Stimulated activated CD4-positive, alpha-beta T cell treated with anti-CD3 and anti-CD28 coated beads, Interleukin-15, amount 100 ng/mL, for 48 hours (primary cell): ENCODE measurements around the gene CDK5R1.
"Not testable (repeated sequence)": the region's sequence is repeated elsewhere in the genome, so short reads cannot be mapped to it uniquely, and the experiment has no call there.

ENCODE experiments used
- DNase-seq, 2 donors: peaks; one replicate each; pipeline ENCODE4 v3.0.0-alpha.2; 2020; ENCODE audit warnings: low read depth in 2 of 2

Gene CDK5R1

DNA sequence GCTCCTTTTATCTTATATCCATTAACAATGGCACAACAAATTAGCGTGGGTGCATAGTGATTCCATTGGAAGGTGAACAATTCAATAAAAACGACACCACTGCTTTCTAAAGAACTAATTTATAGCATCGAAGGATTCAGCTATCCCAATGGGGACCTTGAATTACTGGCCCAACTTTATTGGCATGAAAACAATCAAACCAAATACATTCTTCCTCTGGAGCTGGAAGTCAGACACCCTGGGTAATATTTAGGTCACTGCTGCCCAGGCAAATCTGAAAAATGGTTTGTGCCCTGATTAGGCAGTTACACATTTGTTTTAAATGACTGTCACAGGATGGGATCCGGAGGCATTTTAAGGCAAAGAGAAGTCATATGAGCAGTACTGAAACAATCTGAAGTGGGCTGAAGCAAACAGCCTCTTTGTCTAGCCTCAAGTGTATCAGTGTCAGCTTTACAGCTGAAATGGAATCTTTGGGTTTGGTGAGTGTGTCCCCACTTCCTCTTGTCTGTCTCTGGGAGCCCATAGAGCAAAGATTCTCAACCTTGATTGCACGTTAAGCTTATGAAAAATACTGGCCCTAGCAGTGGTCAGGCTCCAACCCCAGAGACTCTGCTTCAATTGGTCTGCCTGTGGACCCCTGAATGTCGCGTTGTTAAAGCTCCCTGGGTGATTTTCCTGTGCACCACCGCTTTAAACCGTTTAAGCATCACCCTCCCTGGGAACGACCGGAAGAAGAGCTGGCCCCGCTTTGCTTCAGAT, 30.3 kb downstream of the CDK5R1 start:
- DNase-seq: no peak

DNA sequence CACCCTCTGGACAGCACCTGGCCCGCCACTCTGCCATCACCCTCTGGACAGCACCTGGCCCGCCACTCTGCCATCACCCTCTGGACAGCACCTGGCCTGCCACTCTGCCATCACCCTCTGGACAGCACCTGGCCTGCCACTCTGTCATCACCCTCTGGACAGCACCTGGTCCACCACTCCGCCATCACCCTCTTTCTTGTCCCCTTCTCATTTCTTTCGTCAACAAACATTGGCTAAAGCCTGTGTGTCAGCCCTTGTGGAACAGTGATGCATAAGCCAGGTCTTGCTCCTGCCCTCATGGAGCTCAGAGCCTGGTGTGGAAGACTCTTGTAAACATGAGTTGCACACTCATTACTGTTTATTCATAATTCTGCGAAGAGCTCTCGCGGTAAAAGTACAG, 31.2 kb downstream of the CDK5R1 start:
- no peak for DNase-seq

DNA sequence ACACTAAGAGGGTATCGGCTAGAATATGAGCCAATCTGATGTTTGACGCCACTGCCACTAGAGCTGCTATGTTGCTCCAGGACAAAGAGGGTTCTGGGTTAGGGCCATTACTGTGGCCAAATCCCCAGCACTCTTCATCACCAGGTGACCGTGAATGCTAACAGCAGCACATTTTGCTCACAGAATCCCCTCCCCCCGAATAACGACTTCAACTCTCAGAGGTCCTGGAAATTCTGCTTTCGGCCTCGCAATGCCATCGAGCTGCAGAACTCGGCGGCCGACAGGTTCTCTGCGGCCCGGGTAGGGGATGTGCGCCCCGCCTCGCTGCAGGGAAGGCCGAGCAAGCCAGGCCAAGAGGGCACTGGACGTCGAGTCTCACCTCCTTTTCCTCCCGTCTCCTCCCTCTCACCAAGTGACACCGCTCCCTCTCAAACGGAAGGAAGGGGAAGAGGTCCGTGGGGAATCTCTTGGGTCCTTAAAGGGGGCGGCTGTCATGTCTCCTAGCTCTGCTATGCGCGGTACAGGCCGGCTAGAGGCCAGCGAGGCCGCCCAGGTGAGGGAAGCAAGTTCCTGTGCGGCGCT, 31.9 kb downstream of the CDK5R1 start:
- DNase-seq: no peak

GRCh38 chr17:32519228-32520103, 32.7 kb downstream of the CDK5R1 start:
- DNase-seq: no peak

GRCh38 chr17:32520104-32520701, 33.4 kb downstream of the CDK5R1 start:
- peak in 1 of 2 donors; percentile 63 for DNase-seq

- DNase-seq: no peak
These were observed 34.1 kb downstream of the CDK5R1 start for GRCh38 chr17:32520737-32521404.

GRCh38 chr17:32523017-32523680, 36.4 kb downstream of the CDK5R1 start:
- no peak for DNase-seq

DNA sequence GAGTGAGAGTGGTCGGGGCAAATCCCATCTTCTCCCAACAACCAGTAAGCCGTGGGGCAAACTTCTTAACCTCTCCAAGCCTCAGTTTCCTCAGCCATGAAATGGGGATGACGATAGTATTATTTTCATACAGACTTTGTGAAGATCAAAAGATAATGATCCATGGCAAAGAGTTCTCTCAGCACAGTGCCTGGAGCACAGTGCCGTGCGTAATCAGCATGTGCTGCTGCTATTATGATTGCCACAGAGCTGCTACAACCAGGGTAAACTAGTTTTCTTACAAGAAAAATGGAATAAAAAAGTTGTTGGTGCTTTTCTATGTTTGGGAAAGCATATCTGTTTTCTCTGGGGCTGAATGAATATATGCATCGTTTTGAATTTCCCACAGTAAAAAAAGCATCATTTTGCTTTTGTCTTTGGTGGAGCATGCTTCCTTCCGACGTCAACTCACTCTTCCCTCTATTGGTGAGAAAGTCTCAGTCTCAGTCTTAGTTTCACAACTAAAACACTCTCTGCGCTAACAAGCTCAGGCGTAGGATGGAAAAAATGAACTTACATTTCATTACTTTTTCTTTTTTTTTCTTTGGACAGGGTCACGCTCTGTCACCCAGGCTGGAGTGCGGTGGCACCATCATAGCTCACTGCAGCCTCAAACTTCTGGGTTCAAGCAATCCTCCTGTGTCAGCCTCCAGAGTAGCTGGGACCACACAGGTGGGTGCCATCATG, 37.2 kb downstream of the CDK5R1 start:
- DNase-seq: no peak

DNA sequence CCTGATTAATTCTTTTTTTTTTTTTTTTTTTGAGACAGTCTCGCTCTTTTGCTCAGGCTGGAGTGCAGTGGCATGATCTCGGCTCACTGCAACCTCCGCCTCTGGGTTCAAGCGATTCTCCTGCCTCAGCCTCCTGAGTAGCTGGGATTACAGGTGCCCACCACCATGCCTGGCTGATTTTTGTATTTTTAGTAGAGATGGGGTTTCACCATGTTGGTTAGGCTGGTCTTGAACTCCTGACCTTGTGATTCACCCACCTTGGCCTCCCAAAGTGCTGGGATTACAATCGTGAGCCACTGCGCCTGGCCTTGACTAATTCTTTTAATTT, 37.7 kb downstream of the CDK5R1 start:
- DNase-seq: not testable (repeated sequence)

GRCh38 chr17:32525122-32525521, 38.3 kb downstream of the CDK5R1 start:
- no peak for DNase-seq

DNA sequence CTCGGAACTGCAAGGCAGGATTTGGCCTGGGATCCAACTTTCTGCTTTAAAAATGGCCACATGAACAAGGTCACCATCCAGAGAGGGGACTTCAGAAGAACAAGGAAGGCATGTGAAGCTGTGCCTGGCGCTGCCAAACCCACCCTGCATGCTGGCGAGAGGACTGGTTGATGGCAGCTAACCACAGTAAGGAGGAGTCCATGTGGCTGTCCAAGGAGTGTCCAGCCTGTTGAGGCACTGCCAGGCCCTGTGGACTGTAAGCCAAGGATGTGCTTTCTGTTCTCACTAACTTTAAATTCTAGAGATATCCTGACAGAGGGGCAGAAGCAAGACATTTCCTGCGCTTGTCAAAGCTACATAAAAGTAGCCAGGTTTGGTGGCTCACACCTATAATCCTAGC, 40.4 kb downstream of the CDK5R1 start:
- no peak for DNase-seq

DNA sequence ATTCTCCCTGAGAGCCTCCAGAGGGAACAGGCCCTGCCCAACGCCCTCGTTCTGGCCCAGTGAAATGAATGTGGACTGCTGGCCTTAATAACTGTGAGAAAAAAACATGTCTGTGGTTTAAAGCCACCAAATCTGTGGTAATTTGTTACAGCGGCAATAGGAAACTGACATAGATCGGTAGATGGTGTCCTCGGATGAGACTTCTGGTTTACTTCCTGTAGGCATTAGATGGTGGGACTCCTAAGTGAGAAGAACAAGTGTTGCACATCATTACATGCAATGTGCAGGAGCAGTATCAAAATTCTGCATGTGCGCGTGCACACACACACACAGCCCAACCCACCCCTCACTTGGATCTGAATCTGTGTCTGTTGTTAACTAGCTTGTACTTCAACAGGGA, 42.0 kb downstream of the CDK5R1 start:
- DNase-seq: no peak

DNA sequence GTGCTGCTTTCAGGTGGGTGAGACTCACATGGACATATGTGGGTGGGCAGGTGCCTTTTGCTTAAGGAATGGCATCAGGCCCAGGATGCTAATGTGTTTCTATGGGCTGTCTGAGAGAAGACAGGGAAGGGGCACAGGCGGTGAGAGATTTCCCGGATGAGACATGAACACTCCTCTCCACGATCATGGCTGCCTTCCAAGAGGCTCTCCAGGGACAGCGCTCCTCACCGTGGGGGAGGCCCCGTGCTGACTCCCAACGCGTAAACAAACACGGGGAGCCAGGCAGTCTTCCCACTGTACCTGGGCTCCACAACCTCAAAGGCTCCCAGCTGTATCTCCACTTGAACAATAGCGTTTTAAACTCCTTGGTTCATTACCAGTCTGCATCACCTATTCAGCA, 42.8 kb downstream of the CDK5R1 start:
- DNase-seq: no peak

DNA sequence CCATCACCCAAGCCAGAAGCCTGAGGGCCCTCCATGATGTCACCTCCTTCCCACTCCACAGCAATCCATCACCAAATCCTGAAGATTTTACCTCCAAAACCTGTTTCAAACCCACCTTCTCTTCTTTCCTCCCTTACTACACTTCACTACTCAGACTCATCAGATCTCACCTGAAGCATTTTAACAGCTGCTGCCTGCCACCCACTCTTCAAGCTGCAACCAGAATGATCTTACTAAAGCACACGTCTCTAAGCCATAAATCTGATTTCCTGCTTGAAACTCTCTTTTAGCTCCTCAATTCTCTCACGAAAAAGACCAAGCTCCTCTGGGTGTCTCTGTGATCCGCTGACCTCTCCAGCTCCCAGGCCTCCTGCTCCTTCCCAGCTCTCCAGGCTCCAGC, 46.5 kb downstream of the CDK5R1 start:
- no peak for DNase-seq

DNA sequence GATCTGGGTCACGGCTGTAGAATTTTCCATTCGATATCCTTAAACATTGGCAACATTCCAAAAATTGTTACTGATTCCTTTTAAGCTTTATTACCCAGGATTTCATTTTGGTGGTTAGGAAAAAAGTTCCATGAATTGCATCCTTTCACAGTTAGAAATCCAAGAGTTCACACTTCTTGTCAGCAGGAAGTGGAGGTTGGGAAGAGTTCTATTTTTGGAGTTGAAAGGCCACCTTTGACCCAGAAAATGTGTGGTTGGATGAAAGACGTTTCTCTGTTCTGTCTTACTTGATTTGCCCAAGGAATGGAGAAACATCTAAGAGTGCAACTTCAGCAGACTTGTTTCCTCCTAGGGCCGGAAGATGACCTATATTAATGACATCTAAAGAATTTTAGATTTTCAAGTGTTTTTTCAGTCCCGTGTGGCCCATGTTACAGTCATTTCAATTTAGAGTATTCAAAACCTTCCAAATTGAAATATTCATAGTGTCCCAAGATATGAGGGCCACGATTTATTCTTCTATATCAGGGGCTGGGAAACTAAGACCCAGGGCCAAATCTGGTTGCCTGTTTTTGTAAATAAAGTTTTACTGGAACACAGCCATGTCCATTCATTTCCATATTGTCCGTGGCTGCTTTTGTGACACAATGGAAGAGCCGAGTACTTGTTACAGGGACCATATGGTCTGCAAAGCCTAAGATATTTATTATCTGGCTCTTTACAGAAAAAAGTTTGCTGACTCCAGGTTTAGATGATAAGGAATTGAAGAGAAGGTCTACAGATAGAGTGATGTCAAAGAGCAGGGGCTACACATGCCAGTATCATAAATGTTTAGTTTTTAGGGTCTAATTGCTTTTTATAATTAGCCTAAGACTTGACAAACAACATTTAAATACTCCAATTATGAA, 50.2 kb downstream of the CDK5R1 start:
- DNase-seq: no peak
